Loucy (cell line): ENCODE data around the gene NXPH2.

Experiments
- EZH2phosphoT487 ChIP-seq: fragments of 200-600 bp; IDR thresholded peaks from 2 replicates; pipeline ENCODE4 v1.6.1; 2018; ENCODE audit warnings: antibody characterized with exemption, mild to moderate bottlenecking, moderate library complexity, borderline replicate concordance
- TF ChIP-seq, protein P1 (sequence below): fragments of 200-600 bp; sonication (generic); conservative IDR thresholded peaks from 2 replicates; pipeline ENCODE4 v1.5.1; 2014; ENCODE audit warnings: mild to moderate bottlenecking, antibody characterized with exemption, low read length

DNA sequence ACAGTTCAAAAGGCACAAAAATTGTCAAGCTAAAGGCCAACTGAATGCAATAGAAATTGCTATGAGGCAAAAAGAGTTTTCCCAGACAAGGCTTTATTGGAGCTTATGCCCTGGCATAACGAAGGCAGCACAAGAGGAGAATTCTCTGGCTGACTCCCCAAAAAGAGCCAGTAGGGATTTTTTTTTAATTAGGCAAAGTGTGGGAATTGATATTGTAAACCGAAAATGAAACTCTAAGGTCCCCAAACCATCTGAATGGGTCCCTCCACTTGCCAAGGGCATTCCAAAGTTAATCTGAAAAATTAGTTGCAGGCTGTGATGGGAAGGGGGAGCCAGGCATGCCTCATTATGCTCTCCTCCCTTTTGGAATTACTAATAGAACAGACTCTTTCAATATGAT is 159.8 kb downstream of the NXPH2 start:
- TF ChIP-seq, protein P1, sequence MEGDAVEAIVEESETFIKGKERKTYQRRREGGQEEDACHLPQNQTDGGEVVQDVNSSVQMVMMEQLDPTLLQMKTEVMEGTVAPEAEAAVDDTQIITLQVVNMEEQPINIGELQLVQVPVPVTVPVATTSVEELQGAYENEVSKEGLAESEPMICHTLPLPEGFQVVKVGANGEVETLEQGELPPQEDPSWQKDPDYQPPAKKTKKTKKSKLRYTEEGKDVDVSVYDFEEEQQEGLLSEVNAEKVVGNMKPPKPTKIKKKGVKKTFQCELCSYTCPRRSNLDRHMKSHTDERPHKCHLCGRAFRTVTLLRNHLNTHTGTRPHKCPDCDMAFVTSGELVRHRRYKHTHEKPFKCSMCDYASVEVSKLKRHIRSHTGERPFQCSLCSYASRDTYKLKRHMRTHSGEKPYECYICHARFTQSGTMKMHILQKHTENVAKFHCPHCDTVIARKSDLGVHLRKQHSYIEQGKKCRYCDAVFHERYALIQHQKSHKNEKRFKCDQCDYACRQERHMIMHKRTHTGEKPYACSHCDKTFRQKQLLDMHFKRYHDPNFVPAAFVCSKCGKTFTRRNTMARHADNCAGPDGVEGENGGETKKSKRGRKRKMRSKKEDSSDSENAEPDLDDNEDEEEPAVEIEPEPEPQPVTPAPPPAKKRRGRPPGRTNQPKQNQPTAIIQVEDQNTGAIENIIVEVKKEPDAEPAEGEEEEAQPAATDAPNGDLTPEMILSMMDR = no peak
- no peak for TF ChIP-seq EZH2phosphoT487
